Measurements from ENCODE around the gene ITGAV.

Gene ITGAV

GRCh38 chr2:186575856-186576255 lies 14.0 kb upstream of the ITGAV start:
- no peak for DNase-seq

- no peak for DNase-seq
Measured at GRCh38 chr2:186576614-186577013, 13.2 kb upstream of the ITGAV start.

- DNase-seq = no peak
Measured at GRCh38 chr2:186582698-186583097, 7.2 kb upstream of the ITGAV start.

GRCh38 chr2:186584053-186584452 lies 5.8 kb upstream of the ITGAV start:
- no peak for DNase-seq

GRCh38 chr2:186588421-186588820 lies 1.4 kb upstream of the ITGAV start:
- no peak for DNase-seq

- DNase-seq = no peak
Measured at GRCh38 chr2:186588940-186589611, 780 bp upstream of the ITGAV start.

- no peak for DNase-seq
Measured at GRCh38 chr2:186590350-186590758, 498 bp downstream of the ITGAV start.

GRCh38 chr2:186590759-186591505 lies 1.1 kb downstream of the ITGAV start:
- DNase-seq = peak; percentile 51

GRCh38 chr2:186591506-186591890 lies 1.6 kb downstream of the ITGAV start:
- DNase-seq = no peak

GRCh38 chr2:186592137-186592875 lies 2.5 kb downstream of the ITGAV start:
- no peak for DNase-seq

- no peak for DNase-seq
Measured at GRCh38 chr2:186593523-186593922, 3.7 kb downstream of the ITGAV start.

GRCh38 chr2:186594001-186594722 lies 4.3 kb downstream of the ITGAV start:
- no peak for DNase-seq

- no peak for DNase-seq
Measured at GRCh38 chr2:186595219-186595618, 5.4 kb downstream of the ITGAV start.

GRCh38 chr2:186599186-186599778 lies 9.4 kb downstream of the ITGAV start:
- no peak for DNase-seq

GRCh38 chr2:186603286-186603685 lies 13.4 kb downstream of the ITGAV start:
- DNase-seq = no peak

- no peak for DNase-seq
Measured at GRCh38 chr2:186605041-186605440, 15.2 kb downstream of the ITGAV start.

- no peak for DNase-seq
Measured at GRCh38 chr2:186607660-186608324, 17.9 kb downstream of the ITGAV start.

- no peak for DNase-seq
Measured at GRCh38 chr2:186610785-186611184, 20.9 kb downstream of the ITGAV start.

- DNase-seq = no peak
Measured at GRCh38 chr2:186611526-186611925, 21.7 kb downstream of the ITGAV start.

- DNase-seq = no peak
Measured at GRCh38 chr2:186612026-186612425, 22.2 kb downstream of the ITGAV start.

- DNase-seq = no peak
Measured at GRCh38 chr2:186612555-186613440, 22.9 kb downstream of the ITGAV start.
